ENCODE results near the gene SHCBP1. TPM values are rescaled to one million over a fixed set of nuclear protein-coding genes. Genes with fewer than 3 reads are reported as not detected.

SHCBP1 gene
- total and polyA plus RNA-seq, 2 of the 13 experiments (the other 11 are each of a cell fraction or from before 2014, with no cell fraction given): 15.7 to 33.0 TPM

- TF ChIP-seq ZBTB39 (CRISPR knock-in tag; IDR thresholded peaks at IDR 0.05) (no peak), BRD4 (CRISPR knock-in tag; IDR thresholded peaks at IDR 0.05) (peak; percentile 87), ZNF329 (CRISPR knock-in tag; IDR thresholded peaks at IDR 0.05; ENCODE audit: low read depth) (peak; percentile 75; the same call in 1 of the 2 replicates), FOXM1 (CRISPR knock-in tag; IDR thresholded peaks at IDR 0.05) (no peak; the same call in 1 of the 2 replicates), PCBP1 (IDR thresholded peaks at IDR 0.05; ENCODE audit: borderline replicate concordance, low read depth, low read length) (0 out of 2 replicates have a peak, but pooled peaks have one; percentile 70), ZNF354B (CRISPR knock-in tag; IDR thresholded peaks at IDR 0.05) (peak; percentile 75; the same call in 1 of the 2 replicates), CERS6 (CRISPR knock-in tag; IDR thresholded peaks at IDR 0.05) (no peak), RFX3 (CRISPR knock-in tag; IDR thresholded peaks at IDR 0.05) (no peak), ZMAT5 (CRISPR knock-in tag; IDR thresholded peaks at IDR 0.05; ENCODE audit: borderline replicate concordance, low read depth) (no peak), MTF1 (CRISPR knock-in tag; IDR thresholded peaks at IDR 0.05) (no peak), ZNF546 (CRISPR knock-in tag; conservative IDR thresholded peaks at IDR 0.05) (peak; percentile 83; the same call in 1 of the 2 replicates), KLF6 (CRISPR knock-in tag; IDR thresholded peaks at IDR 0.05) (no peak), ZSCAN25 (CRISPR knock-in tag; IDR thresholded peaks at IDR 0.05) (no peak), ZXDC (CRISPR knock-in tag; IDR thresholded peaks at IDR 0.05) (no peak), IRF9 (CRISPR knock-in tag; IDR thresholded peaks at IDR 0.05; ENCODE audit: borderline replicate concordance) (peak; percentile 84; the same call in 1 of the 2 replicates), CENPX (CRISPR knock-in tag; IDR thresholded peaks at IDR 0.05) (no peak), ZNF501 (CRISPR knock-in tag; IDR thresholded peaks at IDR 0.05) (0 out of 2 replicates have a peak, but pooled peaks have one; percentile 44), CTCF (CRISPR knock-in tag; IDR thresholded peaks at IDR 0.05) (no peak; the same call in 1 of the 2 replicates), RFX1 (IDR thresholded peaks at IDR 0.05) (no peak), ARNT2 (CRISPR knock-in tag; IDR thresholded peaks at IDR 0.05; ENCODE audit: low read depth) (peak; percentile 91)
Observed at GRCh38 chr16:46621006-46621933, at the start of gene SHCBP1 (continued).

All from HepG2 (cell line).